GM18870 (cell line): ENCODE data around the gene SCLT1.

Experiments
- ATAC-seq: cut with Tn5 transposase; IDR thresholded peaks from one replicate; pipeline ENCODE4 v1.9.1; 2021; ENCODE audit warnings: moderate library complexity; ENCODE audit not compliant: unreplicated experiment

The SCLT1 gene

GRCh38 chr4:128961405-128961804 is 131.9 kb downstream of the SCLT1 start:
- no peak for ATAC-seq

- ATAC-seq = no peak
These were observed 135.1 kb downstream of the SCLT1 start for GRCh38 chr4:128958194-128958593.

GRCh38 chr4:128957459-128957858 is 135.9 kb downstream of the SCLT1 start:
- ATAC-seq = no peak

- ATAC-seq = no peak
These were observed 137.6 kb downstream of the SCLT1 start for GRCh38 chr4:128955751-128956150.

GRCh38 chr4:128954941-128955340 is 138.4 kb downstream of the SCLT1 start:
- no peak for ATAC-seq

- ATAC-seq = no peak
These were observed 142.0 kb downstream of the SCLT1 start for GRCh38 chr4:128951316-128951715.

- no peak for ATAC-seq
These were observed 142.5 kb downstream of the SCLT1 start for GRCh38 chr4:128950796-128951195.

GRCh38 chr4:128946916-128947315 is 146.4 kb downstream of the SCLT1 start:
- no peak for ATAC-seq

GRCh38 chr4:128942607-128943006 is 150.7 kb downstream of the SCLT1 start:
- no peak for ATAC-seq

- ATAC-seq = no peak
These were observed 152.4 kb downstream of the SCLT1 start for GRCh38 chr4:128940971-128941370.

- ATAC-seq = no peak
These were observed 163.3 kb downstream of the SCLT1 start for GRCh38 chr4:128930051-128930450.

GRCh38 chr4:128924951-128925350 is 168.4 kb downstream of the SCLT1 start:
- ATAC-seq = no peak

GRCh38 chr4:128921954-128922353 is 171.4 kb downstream of the SCLT1 start:
- no peak for ATAC-seq

GRCh38 chr4:128917781-128918180 is 175.6 kb downstream of the SCLT1 start:
- peak; percentile 82 for ATAC-seq

- ATAC-seq = peak; percentile 72
These were observed 176.5 kb downstream of the SCLT1 start for GRCh38 chr4:128916832-128917231.

- no peak for ATAC-seq
These were observed 177.8 kb downstream of the SCLT1 start for GRCh38 chr4:128915544-128915943.

- ATAC-seq = peak; percentile 29
These were observed 180.1 kb downstream of the SCLT1 start for GRCh38 chr4:128913228-128913627.

GRCh38 chr4:128908735-128909134 is 184.6 kb downstream of the SCLT1 start:
- no peak for ATAC-seq

- ATAC-seq = no peak
These were observed 185.4 kb downstream of the SCLT1 start for GRCh38 chr4:128907981-128908380.

- ATAC-seq = no peak
These were observed 186.8 kb downstream of the SCLT1 start for GRCh38 chr4:128906581-128906980.

GRCh38 chr4:128904821-128905220 is 188.5 kb downstream of the SCLT1 start:
- ATAC-seq = no peak

GRCh38 chr4:128880662-128881061 is 212.7 kb downstream of the SCLT1 start:
- no peak for ATAC-seq

- ATAC-seq = no peak
These were observed 213.4 kb downstream of the SCLT1 start for GRCh38 chr4:128879971-128880370.

GRCh38 chr4:128879283-128879682 is 214.1 kb downstream of the SCLT1 start:
- no peak for ATAC-seq
